Neural progenitor cell (in vitro differentiated cells): ENCODE measurements around the gene ZSWIM3.

Experiments used
- CTCF ChIP-seq: fragments of 200-600 bp; sonication (generic); IDR thresholded peaks from 2 replicates; pipeline ENCODE4 v1.5.1; 2017; ENCODE audit warnings: antibody characterized with exemption, mild to moderate bottlenecking
- EZH2 ChIP-seq: fragments of 200-600 bp; sonication (generic); IDR thresholded peaks from 2 replicates; pipeline ENCODE4 v1.6.1; 2017; ENCODE audit warnings: antibody characterized with exemption, mild to moderate bottlenecking, moderate library complexity
- EZH2phosphoT487 ChIP-seq: fragments of 200-600 bp; sonication (generic); IDR thresholded peaks from 2 replicates; pipeline ENCODE4 v1.6.1; 2017; ENCODE audit warnings: antibody characterized with exemption

- TF ChIP-seq CTCF (no peak), EZH2phosphoT487 (no peak), EZH2 (no peak)
Measured at GRCh38 chr20:45826381-45827019, 30.9 kb upstream of the ZSWIM3 start.
